GM23248 (cell line): Measurements from ENCODE around the gene ANKS1B. TPM values are rescaled to one million over a fixed set of nuclear protein-coding genes. Genes with fewer than 3 reads are reported as not detected.

Experiments
- DNase-seq: peaks from one replicate; pipeline ENCODE4 v3.0.0-alpha.2; 2015
- H2AFZ ChIP-seq: fragments of 200-600 bp; sonication (generic); 2 replicates; pipeline ENCODE4 v1.6.1; 2016; ENCODE audit warnings: antibody characterized with exemption
- H3F3A ChIP-seq: fragments of 200-600 bp; sonication (generic); 2 replicates; pipeline ENCODE4 v1.6.1; 2016; ENCODE audit warnings: mild to moderate bottlenecking, antibody characterized with exemption, mixed run types; ENCODE audit not compliant: insufficient read depth
- H3K27ac ChIP-seq: fragments of 200-600 bp; sonication (generic); 2 replicates; pipeline ENCODE4 v1.5.1; 2016; ENCODE audit warnings: mild to moderate bottlenecking
- H3K27me3 ChIP-seq: fragments of 200-600 bp; sonication (generic); replicated peaks from 2 replicates; pipeline ENCODE4 v1.6.1; 2016; ENCODE audit warnings: mild to moderate bottlenecking; ENCODE audit not compliant: insufficient read depth
- H3K36me3 ChIP-seq: fragments of 200-600 bp; sonication (generic); 2 replicates; pipeline ENCODE4 v1.6.1; 2016; ENCODE audit warnings: low read depth, mild to moderate bottlenecking
- H3K4me1 ChIP-seq: fragments of 200-600 bp; sonication (generic); 2 replicates; pipeline ENCODE4 v1.6.1; 2016; ENCODE audit warnings: mild to moderate bottlenecking; ENCODE audit not compliant: insufficient read depth
- H3K4me2 ChIP-seq: fragments of 200-600 bp; sonication (generic); one replicate; pipeline ENCODE4 v1.6.1; 2016; ENCODE audit warnings: mild to moderate bottlenecking; ENCODE audit not compliant: unreplicated experiment
- H3K4me3 ChIP-seq: fragments of 200-600 bp; sonication (generic); 2 replicates; pipeline ENCODE4 v1.5.1; 2016; ENCODE audit warnings: mild to moderate bottlenecking
- H3K79me2 ChIP-seq: fragments of 200-600 bp; sonication (generic); 2 replicates; pipeline ENCODE4 v1.6.1; 2016; ENCODE audit warnings: mild to moderate bottlenecking; ENCODE audit not compliant: insufficient read depth
- H3K9ac ChIP-seq: fragments of 200-600 bp; sonication (generic); 2 replicates; pipeline ENCODE4 v1.6.1; 2016; ENCODE audit warnings: mild to moderate bottlenecking
- H3K9me2 ChIP-seq: fragments of 200-600 bp; sonication (generic); 2 replicates; pipeline ENCODE4 v1.6.1; 2016; ENCODE audit warnings: mixed run types, mild to moderate bottlenecking, moderate library complexity; ENCODE audit not compliant: insufficient read depth
- H3K9me3 ChIP-seq: fragments of 200-600 bp; sonication (generic); one replicate; pipeline ENCODE4 v1.6.1; 2017; ENCODE audit warnings: low read depth
- H4K20me1 ChIP-seq: fragments of 200-600 bp; sonication (generic); 2 replicates; pipeline ENCODE4 v1.6.0; 2016; ENCODE audit not compliant: insufficient read depth
- EZH2 ChIP-seq: fragments of 200-600 bp; sonication (generic); IDR thresholded peaks from 2 replicates; pipeline ENCODE4 v1.6.1; 2018; ENCODE audit warnings: antibody characterized with exemption, mild to moderate bottlenecking; ENCODE audit not compliant: insufficient read depth, poor library complexity, severe bottlenecking
- EZH2phosphoT487 ChIP-seq: fragments of 200-600 bp; sonication (generic); IDR thresholded peaks from 2 replicates; pipeline ENCODE4 v1.6.1; 2018; ENCODE audit warnings: antibody characterized with exemption, moderate library complexity, mild to moderate bottlenecking, low read depth; ENCODE audit not compliant: insufficient read depth
- WGBS, 2 experiments: methylation state at CpG; one replicate each; pipeline ENCODE4 v1.1.6; 2015 to 2017; ENCODE audit warnings: low lambda C conversion rate in 2 of 2, low coverage in 1 of 2; ENCODE audit errors: missing lambda C conversion rate in 2 of 2; 5-methylcytosine and 5-hydroxymethylcytosine counted together
- in situ Hi-C: fragments of 300-500 bp; cut with MboI; formaldehyde crosslinking; loops from 2 replicates; pipeline ENCODE4 v1.15.0; 2020
- polyA plus RNA-seq: library from polyadenylated mRNA; unstranded; fragments of >200 nt; fragmentation: Nextera tagmentation; extraction: Ambion mirVana; gene quantifications from 2 replicates; pipeline ENCODE4 v1.2.1, GENCODE V29; 2016
- total RNA-seq: library from RNA; depleted of rRNA; stranded (reverse); fragments of >200 nt; shearing (Covaris generic); gene quantifications from 2 replicates; pipeline ENCODE4 v1.2.3, GENCODE V29; 2014

Gene ANKS1B
- total and polyA plus RNA-seq, 2 experiments from 2014 or later = not detected

DNA sequence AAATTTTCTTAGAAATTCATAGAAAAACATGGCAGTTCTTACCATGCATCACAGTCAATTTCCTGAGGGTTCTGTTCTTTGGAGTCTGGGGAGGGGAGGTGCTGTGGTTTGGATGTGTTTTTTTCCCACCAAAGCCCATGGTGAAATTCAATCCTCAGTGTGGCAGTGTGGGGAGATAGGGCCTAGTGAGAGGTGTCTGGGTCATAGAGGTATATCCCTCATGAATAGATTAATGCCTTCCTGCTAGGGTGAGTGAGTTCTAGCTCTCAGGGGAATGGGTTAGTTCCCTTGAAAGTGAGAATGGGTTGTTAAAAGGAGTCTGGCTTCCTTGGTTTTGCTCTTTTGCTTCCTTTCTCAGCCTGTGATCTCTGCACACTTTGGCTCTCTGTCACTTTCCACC is 1061.9 kb downstream of the ANKS1B start:
- no peak overlapping the region for H3K4me3 ChIP-seq
- no peak for DNase-seq
- H2AFZ ChIP-seq = no peak overlapping the region
- in situ Hi-C loops = no loop called here
- no peak for TF ChIP-seq EZH2phosphoT487
- no peak for TF ChIP-seq EZH2
- no peaks in the 10 kb centered on the region for H3K36me3 ChIP-seq
- H4K20me1 ChIP-seq = no peaks in the 10 kb centered on the region
- no peak overlapping the region for H3K27ac ChIP-seq
- H3K4me2 ChIP-seq = no peak overlapping the region
- H3K9me2 ChIP-seq = no peaks in the 10 kb centered on the region
- H3K4me1 ChIP-seq = no peaks in the 10 kb centered on the region
- H3F3A ChIP-seq = no peaks in the 10 kb centered on the region
- H3K27me3 ChIP-seq = no peaks in the 10 kb centered on the region
- no peak overlapping the region for H3K9ac ChIP-seq
- H3K79me2 ChIP-seq = no peaks in the 10 kb centered on the region
- no peaks in the 10 kb centered on the region for H3K9me3 ChIP-seq

DNA sequence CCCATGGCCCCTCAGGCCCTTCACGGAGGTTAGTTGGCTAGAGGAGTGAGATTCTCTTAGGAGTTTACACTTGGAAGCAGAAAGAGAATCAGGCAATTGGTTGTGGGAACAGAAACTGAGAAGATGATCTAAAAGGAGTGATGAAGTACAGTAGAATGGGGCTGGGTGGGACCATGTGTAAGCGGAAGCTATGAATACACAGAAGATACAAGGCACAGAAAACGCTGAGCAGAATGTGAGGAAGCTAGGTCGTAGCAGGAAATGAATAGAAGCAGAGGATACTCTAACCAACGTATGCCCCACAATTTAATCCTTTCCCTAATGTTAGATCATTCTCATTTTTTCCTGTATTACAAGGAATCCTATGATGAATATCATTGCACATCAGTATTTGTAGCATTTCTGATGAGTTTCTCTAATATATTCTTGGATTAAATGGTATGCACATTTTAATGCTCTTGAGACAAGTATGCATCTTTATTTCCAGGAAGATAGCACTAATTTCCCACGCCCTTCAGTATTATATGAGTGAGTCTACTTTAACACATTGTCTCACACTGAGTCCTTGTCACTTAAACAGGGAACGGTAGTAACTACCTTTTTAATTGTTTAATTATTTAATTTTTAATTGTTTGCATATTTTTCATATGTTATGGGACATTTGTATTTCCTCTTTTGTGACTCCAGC is 1066.4 kb downstream of the ANKS1B start:
- in situ Hi-C loops = no loop called here
- Histone ChIP-seq H3K9me3 (no peaks in the 10 kb centered on the region), H3K36me3 (no peaks in the 10 kb centered on the region), H3K4me3 (no peak overlapping the region), H3F3A (no peaks in the 10 kb centered on the region), H3K27me3 (no peaks in the 10 kb centered on the region), H3K4me1 (no peaks in the 10 kb centered on the region), H3K27ac (no peak overlapping the region), H4K20me1 (no peaks in the 10 kb centered on the region), H3K9me2 (no peaks in the 10 kb centered on the region), H3K9ac (no peak overlapping the region), H3K4me2 (no peak overlapping the region), H2AFZ (no peak overlapping the region), H3K79me2 (no peaks in the 10 kb centered on the region)
- WGBS, 2 experiments = 29 to 38% methylated on average over 7 of the region's 7 CpGs
- DNase-seq = no peak
- TF ChIP-seq EZH2phosphoT487 (no peak), EZH2 (no peak)

DNA sequence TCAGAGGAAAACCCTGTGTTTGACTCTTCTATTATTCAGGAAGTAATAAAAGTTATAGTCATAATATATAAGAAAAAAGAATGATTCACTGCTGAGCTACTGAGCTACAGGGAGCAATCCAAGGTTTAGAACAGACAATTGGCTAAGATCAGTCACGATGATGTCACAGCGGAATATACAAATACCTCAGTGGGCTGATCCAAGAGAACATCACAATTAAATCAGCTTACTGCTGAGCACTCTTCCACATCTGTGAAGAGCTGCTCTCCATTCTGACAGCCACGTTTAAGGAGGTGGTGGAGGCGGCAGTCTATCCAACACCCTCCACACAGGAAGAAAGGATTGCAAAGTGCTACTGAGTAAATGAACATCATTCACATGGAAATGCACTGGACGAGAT is 1068.6 kb downstream of the ANKS1B start:
- Histone ChIP-seq H4K20me1 (no peaks in the 10 kb centered on the region), H2AFZ (no peak overlapping the region), H3K79me2 (no peaks in the 10 kb centered on the region), H3K4me3 (no peak overlapping the region), H3F3A (no peaks in the 10 kb centered on the region), H3K4me1 (no peaks in the 10 kb centered on the region), H3K9ac (no peak overlapping the region), H3K9me3 (no peaks in the 10 kb centered on the region), H3K9me2 (no peaks in the 10 kb centered on the region), H3K27ac (no peak overlapping the region), H3K27me3 (no peaks in the 10 kb centered on the region), H3K4me2 (no peak overlapping the region), H3K36me3 (no peaks in the 10 kb centered on the region)
- no peak for DNase-seq
- 51 to 54% methylated on average over 5 of the region's 5 CpGs for WGBS, 2 experiments
- TF ChIP-seq EZH2phosphoT487 (no peak), EZH2 (no peak)
- in situ Hi-C loops = no loop called here

DNA sequence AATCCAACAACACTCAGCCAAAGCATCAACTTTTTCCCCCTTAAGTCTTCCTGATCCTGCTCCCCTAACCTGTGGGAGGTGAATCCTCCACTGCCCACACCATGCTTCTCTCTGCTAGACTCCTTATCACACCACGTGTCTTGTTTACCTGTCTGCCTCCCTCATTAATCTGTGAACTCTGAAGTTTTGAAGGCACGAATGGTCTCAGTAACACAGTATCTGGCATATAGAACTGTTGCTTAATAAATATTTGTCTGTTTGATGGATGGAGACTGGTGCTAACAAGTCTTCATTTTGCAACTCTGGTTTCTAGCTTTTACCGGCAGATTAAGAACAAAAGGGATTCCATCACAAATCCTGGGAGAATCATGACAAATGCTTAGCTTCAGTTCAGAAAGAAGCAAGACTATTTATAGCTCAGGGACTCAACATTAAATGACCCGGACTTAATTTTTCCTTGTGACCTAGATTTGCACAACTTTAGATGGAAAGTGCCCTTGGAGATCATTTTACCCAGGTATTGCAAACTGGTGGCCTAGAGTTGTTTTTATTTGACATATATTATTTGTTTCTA is 1072.2 kb downstream of the ANKS1B start:
- H3K4me2 ChIP-seq = no peak overlapping the region
- H3K9me2 ChIP-seq = no peaks in the 10 kb centered on the region
- H3K36me3 ChIP-seq = no peaks in the 10 kb centered on the region
- no peaks in the 10 kb centered on the region for H3K9me3 ChIP-seq
- no peaks in the 10 kb centered on the region for H3K4me1 ChIP-seq
- TF ChIP-seq EZH2 (no peak), EZH2phosphoT487 (no peak)
- no peak overlapping the region for H3K27ac ChIP-seq
- no peak overlapping the region for H2AFZ ChIP-seq
- no peak overlapping the region for H3K4me3 ChIP-seq
- no peaks in the 10 kb centered on the region for H3F3A ChIP-seq
- WGBS, 2 experiments = 21 to 35% methylated on average over 4 of the region's 4 CpGs
- no peaks in the 10 kb centered on the region for H4K20me1 ChIP-seq
- in situ Hi-C loops = no loop called here
- no peak for DNase-seq
- H3K9ac ChIP-seq = no peak overlapping the region
- H3K79me2 ChIP-seq = no peaks in the 10 kb centered on the region
- no peaks in the 10 kb centered on the region for H3K27me3 ChIP-seq
